Tibial artery (tissue), 4 donors: ENCODE measurements around the gene PCSK1.
"Not testable (repeated sequence)": the region's sequence is repeated elsewhere in the genome, so short reads cannot be mapped to it uniquely, and the experiment has no call there.

Experiments used
- DNase-seq, 2 donors: peaks; one replicate each; pipeline ENCODE4 v3.0.0-alpha.2; 2019
- H3K27ac ChIP-seq, 2 donors: fragments of 200-600 bp; sonication (generic) in 1 of 2; 1 replicate in 1 of 2; 2 replicates in 1 of 2; pipeline ENCODE4 v1.5.1; 2018 to 2019; ENCODE audit warnings: mild to moderate bottlenecking in 1 of 2
- H3K27me3 ChIP-seq, 2 donors: fragments of 200-600 bp; sonication (generic) in 1 of 2; one replicate each; pipeline versions ENCODE4 v1.5.1 to v1.6.0; 2016 to 2019
- H3K36me3 ChIP-seq, 3 donors: fragments of 200-600 bp; sonication (generic) in 2 of 3; one replicate each; pipeline ENCODE4 v1.5.1; 2016 to 2019; ENCODE audit warnings: mild to moderate bottlenecking in 2 of 3
- H3K4me1 ChIP-seq, 4 donors: fragments of 200-600 bp; sonication (generic) in 2 of 4; 1 replicate in 3 of 4; 2 replicates in 1 of 4; pipeline ENCODE4 v1.5.1; 2016 to 2019
- H3K4me3 ChIP-seq, 2 donors: fragments of 200-600 bp; sonication (generic) in 1 of 2; 1 replicate in 1 of 2; 2 replicates in 1 of 2; pipeline ENCODE4 v1.5.1; 2018 to 2019; ENCODE audit warnings: mild to moderate bottlenecking in 2 of 2
- H3K9me3 ChIP-seq, 3 donors: fragments of 200-600 bp; sonication (generic) in 1 of 3; one replicate each; pipeline ENCODE4 v1.5.1; 2016 to 2019
- intact Hi-C: fragments of 100-400 bp; cut with DNase I; formaldehyde crosslinking; loops from one replicate; pipeline ENCODE4 v1.15.0; 2023; ENCODE audit warnings: low total_unique reads
- TF ChIP-seq, protein P1 (sequence below), 2 experiments: fragments of 200-600 bp in 1 of 2; fragments of 450-650 bp in 1 of 2; IDR thresholded peaks; one replicate each; pipeline ENCODE4 v1.5.1; 2017 to 2019; ENCODE audit warnings: antibody characterized with exemption in 2 of 2, mild to moderate bottlenecking in 1 of 2, moderate library complexity in 1 of 2

The PCSK1 gene

GRCh38 chr5:96373381-96373733, 59.7 kb downstream of the PCSK1 start:
- TF ChIP-seq, protein P1, sequence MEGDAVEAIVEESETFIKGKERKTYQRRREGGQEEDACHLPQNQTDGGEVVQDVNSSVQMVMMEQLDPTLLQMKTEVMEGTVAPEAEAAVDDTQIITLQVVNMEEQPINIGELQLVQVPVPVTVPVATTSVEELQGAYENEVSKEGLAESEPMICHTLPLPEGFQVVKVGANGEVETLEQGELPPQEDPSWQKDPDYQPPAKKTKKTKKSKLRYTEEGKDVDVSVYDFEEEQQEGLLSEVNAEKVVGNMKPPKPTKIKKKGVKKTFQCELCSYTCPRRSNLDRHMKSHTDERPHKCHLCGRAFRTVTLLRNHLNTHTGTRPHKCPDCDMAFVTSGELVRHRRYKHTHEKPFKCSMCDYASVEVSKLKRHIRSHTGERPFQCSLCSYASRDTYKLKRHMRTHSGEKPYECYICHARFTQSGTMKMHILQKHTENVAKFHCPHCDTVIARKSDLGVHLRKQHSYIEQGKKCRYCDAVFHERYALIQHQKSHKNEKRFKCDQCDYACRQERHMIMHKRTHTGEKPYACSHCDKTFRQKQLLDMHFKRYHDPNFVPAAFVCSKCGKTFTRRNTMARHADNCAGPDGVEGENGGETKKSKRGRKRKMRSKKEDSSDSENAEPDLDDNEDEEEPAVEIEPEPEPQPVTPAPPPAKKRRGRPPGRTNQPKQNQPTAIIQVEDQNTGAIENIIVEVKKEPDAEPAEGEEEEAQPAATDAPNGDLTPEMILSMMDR (IDR thresholded peaks at IDR 0.05): no peak
- Histone ChIP-seq H3K27me3 (no peaks in the 10 kb centered on the region), H3K4me3 (no peak overlapping the region), H3K36me3 (no peaks in the 10 kb centered on the region), H3K27ac (no peak overlapping the region), H3K4me1 (no peaks in the 10 kb centered on the region), H3K9me3 (no peaks in the 10 kb centered on the region)
- no peak for DNase-seq
- intact Hi-C loops: no loop called here

GRCh38 chr5:96372726-96373380, 60.2 kb downstream of the PCSK1 start:
- Histone ChIP-seq H3K27me3 (no peaks in the 10 kb centered on the region), H3K9me3 (no peaks in the 10 kb centered on the region), H3K36me3 (no peaks in the 10 kb centered on the region), H3K27ac (no peak overlapping the region), H3K4me1 (no peaks in the 10 kb centered on the region), H3K4me3 (no peak overlapping the region)
- intact Hi-C loops: no loop called here
- TF ChIP-seq, protein P1 (IDR thresholded peaks at IDR 0.05): no peak
- no peak for DNase-seq

DNA sequence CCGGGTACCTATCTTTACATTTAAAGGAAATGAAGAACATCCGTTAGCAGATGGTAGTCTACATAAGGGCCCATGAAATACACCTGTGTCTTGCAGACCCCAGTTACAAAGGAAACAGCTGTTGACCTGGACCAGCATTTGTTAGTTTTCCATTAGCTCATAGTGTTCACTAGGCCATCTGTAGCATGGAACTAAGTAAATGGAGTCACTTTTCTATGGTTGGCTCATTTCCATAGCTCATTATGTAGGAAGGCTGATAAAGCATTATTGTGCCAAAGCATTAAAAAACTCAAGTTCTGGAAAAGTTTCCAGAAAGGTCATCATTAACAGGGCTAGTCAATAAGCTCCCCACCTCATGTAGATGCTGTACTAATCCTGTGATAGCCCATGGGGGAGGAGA, 62.1 kb downstream of the PCSK1 start:
- DNase-seq: no peak
- intact Hi-C loops: no loop called here
- no peaks in the 10 kb centered on the region for H3K9me3 ChIP-seq
- H3K36me3 ChIP-seq: no peaks in the 10 kb centered on the region
- no peaks in the 10 kb centered on the region for H3K4me1 ChIP-seq
- no peaks in the 10 kb centered on the region for H3K27me3 ChIP-seq
- no peak overlapping the region for H3K4me3 ChIP-seq
- TF ChIP-seq, protein P1 (IDR thresholded peaks at IDR 0.05): no peak
- no peak overlapping the region for H3K27ac ChIP-seq

DNA sequence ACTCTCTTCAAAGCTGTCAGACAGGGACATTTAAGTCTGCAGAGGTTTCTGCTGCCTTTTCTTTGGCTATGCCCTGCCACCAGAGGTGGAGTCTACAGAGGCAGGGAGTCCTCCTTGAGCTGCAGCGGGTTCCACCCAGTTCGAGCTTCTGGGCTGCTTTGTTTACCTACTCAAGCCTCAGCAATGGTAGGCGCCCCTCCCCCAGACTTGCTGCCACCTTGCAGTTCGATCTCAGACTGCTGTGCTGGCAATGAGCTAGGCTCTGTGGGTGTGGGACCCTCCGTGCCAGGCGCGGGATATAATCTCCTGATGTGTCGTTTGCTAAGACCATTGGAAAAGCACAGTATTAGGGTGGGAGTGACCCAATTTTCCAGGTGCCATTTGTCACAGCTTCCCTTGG, 65.7 kb downstream of the PCSK1 start:
- H3K36me3 ChIP-seq, H3K27me3 ChIP-seq, DNase-seq, H3K9me3 ChIP-seq, H3K4me3 ChIP-seq, H3K4me1 ChIP-seq, intact Hi-C loops, H3K27ac ChIP-seq: not testable (repeated sequence)

GRCh38 chr5:96354237-96354636, 78.8 kb downstream of the PCSK1 start:
- TF ChIP-seq, protein P1 (IDR thresholded peaks at IDR 0.05): no peak
- intact Hi-C loops: no loop called here
- no peak overlapping the region for H3K4me3 ChIP-seq

GRCh38 chr5:96353220-96353619, 79.8 kb downstream of the PCSK1 start:
- intact Hi-C loops: no loop called here
- Histone ChIP-seq H3K27ac (no peak overlapping the region), H3K36me3 (no peaks in the 10 kb centered on the region), H3K9me3 (no peaks in the 10 kb centered on the region), H3K4me3 (no peak overlapping the region), H3K4me1 (no peaks in the 10 kb centered on the region), H3K27me3 (no peaks in the 10 kb centered on the region)
- DNase-seq: no peak
- TF ChIP-seq, protein P1 (IDR thresholded peaks at IDR 0.05): no peak

More at GRCh38 chr5:96354237-96354636, 78.8 kb downstream of the PCSK1 start:
- H3K36me3 ChIP-seq: no peaks in the 10 kb centered on the region
- no peaks in the 10 kb centered on the region for H3K4me1 ChIP-seq
- no peak overlapping the region for H3K27ac ChIP-seq
- H3K27me3 ChIP-seq: no peaks in the 10 kb centered on the region
- H3K9me3 ChIP-seq: no peaks in the 10 kb centered on the region
- no peak for DNase-seq
